Measurements from ENCODE around the gene KRTAP4-5.
A peak's percentile ranks its signal among the peaks of the same experiment; 100 is the strongest.
"Not testable (repeated sequence)": the region's sequence is repeated elsewhere in the genome, so short reads cannot be mapped to it uniquely, and the experiment has no call there.

KRTAP4-5 gene

GRCh38 chr17:41167561-41167960 lies 17.9 kb upstream of the KRTAP4-5 start:
- H3K4me3 ChIP-seq (ENCODE audit: low read depth, low read length), result no peak overlapping the region
- TF ChIP-seq, protein P1, sequence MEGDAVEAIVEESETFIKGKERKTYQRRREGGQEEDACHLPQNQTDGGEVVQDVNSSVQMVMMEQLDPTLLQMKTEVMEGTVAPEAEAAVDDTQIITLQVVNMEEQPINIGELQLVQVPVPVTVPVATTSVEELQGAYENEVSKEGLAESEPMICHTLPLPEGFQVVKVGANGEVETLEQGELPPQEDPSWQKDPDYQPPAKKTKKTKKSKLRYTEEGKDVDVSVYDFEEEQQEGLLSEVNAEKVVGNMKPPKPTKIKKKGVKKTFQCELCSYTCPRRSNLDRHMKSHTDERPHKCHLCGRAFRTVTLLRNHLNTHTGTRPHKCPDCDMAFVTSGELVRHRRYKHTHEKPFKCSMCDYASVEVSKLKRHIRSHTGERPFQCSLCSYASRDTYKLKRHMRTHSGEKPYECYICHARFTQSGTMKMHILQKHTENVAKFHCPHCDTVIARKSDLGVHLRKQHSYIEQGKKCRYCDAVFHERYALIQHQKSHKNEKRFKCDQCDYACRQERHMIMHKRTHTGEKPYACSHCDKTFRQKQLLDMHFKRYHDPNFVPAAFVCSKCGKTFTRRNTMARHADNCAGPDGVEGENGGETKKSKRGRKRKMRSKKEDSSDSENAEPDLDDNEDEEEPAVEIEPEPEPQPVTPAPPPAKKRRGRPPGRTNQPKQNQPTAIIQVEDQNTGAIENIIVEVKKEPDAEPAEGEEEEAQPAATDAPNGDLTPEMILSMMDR (conservative IDR thresholded peaks at IDR 0.05; ENCODE audit: low read depth, low read length), result no peak
- peak; percentile 17 for DNase-seq (ENCODE audit: low read depth)

GRCh38 chr17:41163828-41164227 lies 14.2 kb upstream of the KRTAP4-5 start:
- no peak overlapping the region for H3K4me3 ChIP-seq (ENCODE audit: low read depth, low read length)
- no peak for DNase-seq (ENCODE audit: low read depth)
- TF ChIP-seq, protein P1 (conservative IDR thresholded peaks at IDR 0.05; ENCODE audit: low read depth, low read length), result no peak

GRCh38 chr17:41160648-41161047 lies 11.0 kb upstream of the KRTAP4-5 start, which contains the start of gene KRTAP4-4:
Gene KRTAP4-4 (minus strand): TSS chr17:41160748. CDS start chr17:41160691, 57 bp downstream.
- DNase-seq (ENCODE audit: low read depth), result no peak
- TF ChIP-seq, protein P1 (conservative IDR thresholded peaks at IDR 0.05; ENCODE audit: low read depth, low read length), result no peak
- no peak within 1 kb of the TSS for H3K4me3 ChIP-seq (ENCODE audit: low read depth, low read length)

DNA sequence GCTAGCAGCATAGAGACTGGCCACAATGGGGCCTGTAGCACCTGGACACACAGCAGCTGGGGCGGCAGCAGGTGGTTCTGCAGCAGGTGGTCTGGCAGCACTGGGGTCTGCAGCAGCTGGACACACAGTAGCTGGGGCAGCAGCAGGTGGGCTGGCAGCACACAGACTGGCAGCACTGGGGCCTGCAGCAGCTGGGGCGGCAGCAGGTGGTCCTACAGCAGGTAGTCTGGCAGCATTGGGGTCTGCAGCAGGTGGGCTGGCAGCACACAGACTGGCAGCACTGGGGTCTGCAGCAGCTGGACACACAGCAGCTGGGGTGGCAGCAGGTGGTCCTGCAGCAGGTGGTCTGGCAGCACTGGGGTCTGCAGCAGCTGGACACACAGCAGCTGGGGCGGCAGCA lies 10.6 kb upstream of the KRTAP4-5 start:
- not testable (repeated sequence) for DNase-seq (ENCODE audit: low read depth); H3K4me3 ChIP-seq (ENCODE audit: low read depth, low read length)

- TF ChIP-seq, protein P1 (conservative IDR thresholded peaks at IDR 0.05; ENCODE audit: low read depth, low read length), result no peak
- no peak for DNase-seq (ENCODE audit: low read depth)
- no peak overlapping the region for H3K4me3 ChIP-seq (ENCODE audit: low read depth, low read length)
These were observed 4.2 kb upstream of the KRTAP4-5 start for GRCh38 chr17:41153856-41154255.

DNA sequence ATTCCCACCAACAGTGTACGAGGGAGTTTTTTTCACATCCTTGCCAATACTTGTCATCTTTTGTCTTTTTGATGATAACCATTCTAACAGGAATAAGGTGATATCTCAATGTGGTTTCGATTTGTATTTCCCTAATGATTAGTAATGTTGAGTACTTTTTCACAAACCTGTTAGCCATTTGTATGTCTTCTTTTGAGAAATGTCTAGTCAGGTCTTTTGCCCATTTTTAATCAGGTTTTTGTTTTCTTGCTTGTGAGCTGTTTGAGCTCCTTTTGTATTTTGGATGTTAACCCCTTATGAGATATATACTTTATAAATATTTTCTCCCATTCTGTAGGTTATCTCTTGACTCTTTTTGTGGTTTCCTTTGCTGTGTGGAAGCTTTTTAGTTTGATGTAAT lies 1.9 kb upstream of the KRTAP4-5 start:
- DNase-seq (ENCODE audit: low read depth), result no peak
- TF ChIP-seq, protein P1 (conservative IDR thresholded peaks at IDR 0.05; ENCODE audit: low read depth, low read length), result no peak
- H3K4me3 ChIP-seq (ENCODE audit: low read depth, low read length), result no peak overlapping the region

GRCh38 chr17:41150026-41150425 lies 401 bp upstream of the KRTAP4-5 start:
- TF ChIP-seq, protein P1 (conservative IDR thresholded peaks at IDR 0.05; ENCODE audit: low read depth, low read length), result no peak
- DNase-seq (ENCODE audit: low read depth), result no peak
- no peak overlapping the region for H3K4me3 ChIP-seq (ENCODE audit: low read depth, low read length)

DNA sequence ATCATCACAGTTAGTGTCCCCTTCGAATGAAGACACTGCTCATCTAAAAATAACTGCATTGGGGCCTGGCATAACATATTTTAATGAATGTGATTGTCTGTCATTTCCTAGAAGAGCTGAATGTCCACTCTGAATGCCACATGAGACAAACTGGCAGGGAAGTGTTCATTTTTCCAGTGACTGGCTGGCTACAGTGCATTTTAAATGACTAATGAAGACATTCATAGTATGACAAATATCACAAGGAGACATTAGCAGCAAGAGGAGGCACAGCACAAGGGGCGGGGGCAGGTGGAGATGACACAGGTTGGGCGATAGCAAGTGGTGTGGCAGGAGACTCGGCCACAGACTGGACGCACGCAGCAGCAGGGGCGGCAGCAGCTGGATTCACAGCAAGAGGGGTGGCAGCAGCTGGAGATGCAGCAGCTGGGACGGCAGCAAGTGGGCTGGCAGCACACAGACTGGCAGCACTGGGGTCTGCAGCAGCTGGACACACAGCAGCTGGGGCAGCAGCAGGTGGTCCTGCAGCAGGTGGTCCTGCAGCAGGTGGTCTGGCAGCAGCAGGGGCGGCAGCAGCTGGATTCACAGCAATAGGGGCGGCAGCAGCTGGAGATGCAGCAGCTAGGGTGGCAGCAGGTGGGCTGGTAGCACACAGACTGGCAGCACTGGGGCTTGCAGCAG lies 514 bp downstream of the KRTAP4-5 start:
- H3K4me3 ChIP-seq (ENCODE audit: low read depth, low read length); DNase-seq (ENCODE audit: low read depth): not testable (repeated sequence)

Data from choroid plexus epithelial cell (primary cell).